BLaER1 treated with 17β-estradiol and CSF1 and Interleukin-3, amounts not matched to agents 10 nM and 100 nM (cell line): ENCODE results near the gene FASTKD2.

Source experiments
- H3K27ac ChIP-seq, 11 experiments: shearing (Covaris generic); formaldehyde crosslinking; 2 replicates each; pipeline ENCODE4 v1.8.1; 2022
- H3K27me3 ChIP-seq, 11 experiments: shearing (Covaris generic); formaldehyde crosslinking; 2 replicates each; pipeline ENCODE4 v1.8.1; 2022
- H3K36me3 ChIP-seq, 11 experiments: shearing (Covaris generic); formaldehyde crosslinking; 2 replicates each; pipeline ENCODE4 v1.8.1; 2022
- H3K4me1 ChIP-seq, 10 experiments: shearing (Covaris generic); formaldehyde crosslinking; 2 replicates each; pipeline ENCODE4 v1.8.1; 2022
- H3K4me2 ChIP-seq, 11 experiments: shearing (Covaris generic); formaldehyde crosslinking; 2 replicates each; pipeline ENCODE4 v1.8.1; 2022
- H3K4me3 ChIP-seq, 10 experiments: shearing (Covaris generic); formaldehyde crosslinking; 2 replicates each; pipeline ENCODE4 v1.8.1; 2022
- H3K9ac ChIP-seq, 11 experiments: shearing (Covaris generic); formaldehyde crosslinking; 2 replicates each; pipeline ENCODE4 v1.8.1; 2022
- H3K9me3 ChIP-seq, 11 experiments: shearing (Covaris generic); formaldehyde crosslinking; replicated peaks in 1 of 11; 2 replicates each; pipeline ENCODE4 v1.8.1; 2022
- H4K20me1 ChIP-seq, 11 experiments: shearing (Covaris generic); formaldehyde crosslinking; 2 replicates each; pipeline ENCODE4 v1.8.1; 2022
- Cebpa-rat ChIP-seq, 11 experiments: shearing (Covaris generic); IDR thresholded peaks; 2 replicates each; pipeline ENCODE4 v1.8.1; 2022

FASTKD2 gene

DNA sequence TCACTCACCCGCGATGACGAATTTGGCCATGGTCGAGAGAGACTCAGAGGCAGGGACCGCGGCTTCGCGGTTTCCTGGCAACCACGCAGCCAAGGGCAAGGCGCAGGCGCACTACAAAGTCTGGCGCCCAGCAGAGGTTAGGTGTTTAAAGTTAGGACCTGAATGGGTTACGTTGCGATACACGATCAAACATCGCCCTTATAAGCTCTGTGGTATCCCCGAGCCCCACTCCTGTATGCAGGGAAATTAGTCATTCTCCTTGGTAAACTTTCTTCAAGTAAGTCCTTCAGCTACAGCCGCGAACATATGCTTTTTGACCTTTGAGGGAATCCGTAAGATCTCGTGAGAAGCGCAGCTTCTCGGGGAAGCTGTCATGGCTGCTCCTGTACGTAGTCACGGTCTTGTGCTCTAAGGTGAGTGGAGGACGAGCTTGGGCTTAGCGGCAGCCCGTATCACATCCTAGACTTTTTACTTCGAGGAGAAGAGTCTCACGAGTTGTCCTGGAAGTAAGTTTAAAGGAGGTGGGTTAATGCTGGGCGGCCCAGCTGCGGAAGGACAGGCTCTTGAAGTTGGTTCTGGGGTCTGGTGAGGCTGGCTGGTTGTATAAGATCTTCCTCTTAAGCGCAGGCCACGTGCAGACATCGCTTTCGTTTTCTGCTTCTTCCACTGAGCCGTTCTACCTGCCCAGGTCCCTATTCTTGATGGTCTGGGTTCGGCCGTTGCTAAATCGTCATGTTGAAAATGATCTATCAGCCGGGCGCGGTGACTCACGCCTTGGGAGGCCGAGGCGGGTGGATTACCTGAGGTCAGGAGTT is at the start of gene FASTKD2, which contains the start of gene MDH1B:
Gene FASTKD2, plus strand, starts transcription at position 365 of the 815 bp plus-strand sequence. CDS start 1,088 bp downstream, outside the sequence.
Gene MDH1B, minus strand, starts transcription at position 87 of the 815 bp plus-strand sequence. Its CDS starts 57 bp downstream, at position 30.
- Histone ChIP-seq H3K27ac (peak within 1 kb of the TSS; percentile 84 to 94 (median 90)), H3K4me2 (peak within 1 kb of the TSS; percentile 74 to 89 (median 83)), H3K36me3 (peaks cover 26 to 41% (median 36%) of the 10 kb centered on the region in 11 experiments; a peak in 20 of 22 replicates), H3K4me1 (peaks cover 17 to 42% (median 33%) of the 10 kb centered on the region in 10 experiments), H3K4me3 (peak within 1 kb of the TSS; percentile 68 to 94 (median 80)), H4K20me1 (peaks cover 0 to 24% (median 6%) of the 10 kb centered on the region in 11 experiments; a peak in 6 of 22 replicates), H3K9me3 (no peaks in the 10 kb centered on the region), H3K27me3 (no peaks in the 10 kb centered on the region), H3K9ac (peak within 1 kb of the TSS; percentile 81 to 94 (median 91))
- TF ChIP-seq Cebpa-rat (IDR thresholded peaks at IDR 0.05): no peak

DNA sequence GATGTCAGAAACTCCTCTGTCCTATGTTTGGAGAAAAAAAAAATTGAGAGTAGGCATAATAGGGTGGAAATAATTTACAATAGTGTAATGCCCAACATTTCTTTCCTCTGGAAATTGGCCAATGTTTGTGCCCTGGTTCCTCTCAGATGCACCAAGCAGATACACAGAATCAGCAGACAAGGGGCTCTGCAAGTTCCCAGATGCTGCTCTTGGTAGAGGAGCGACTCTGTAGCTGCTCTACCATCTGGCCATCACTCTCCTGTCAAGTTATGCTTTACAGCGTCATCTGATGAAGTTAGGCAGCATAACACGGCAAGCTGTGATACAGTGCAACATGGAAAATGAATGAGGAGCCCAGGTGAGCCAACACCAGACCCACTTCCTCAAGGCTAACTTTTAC is 48.8 kb upstream of the FASTKD2 start:
- Histone ChIP-seq H3K4me2 (no peak overlapping the region), H3K4me1 (peaks cover 0 to 6% (median 0%) of the 10 kb centered on the region in 10 experiments; a peak in 1 of 20 replicates), H3K36me3 (no peaks in the 10 kb centered on the region), H3K9ac (no peak overlapping the region), H3K4me3 (no peak overlapping the region), H3K27me3 (no peaks in the 10 kb centered on the region), H4K20me1 (no peaks in the 10 kb centered on the region), H3K27ac (no peak overlapping the region), H3K9me3 (peaks cover 0 to 5% (median 0%) of the 10 kb centered on the region in 11 experiments; a peak in 1 of 22 replicates)
- no peak for TF ChIP-seq Cebpa-rat (IDR thresholded peaks at IDR 0.05)

DNA sequence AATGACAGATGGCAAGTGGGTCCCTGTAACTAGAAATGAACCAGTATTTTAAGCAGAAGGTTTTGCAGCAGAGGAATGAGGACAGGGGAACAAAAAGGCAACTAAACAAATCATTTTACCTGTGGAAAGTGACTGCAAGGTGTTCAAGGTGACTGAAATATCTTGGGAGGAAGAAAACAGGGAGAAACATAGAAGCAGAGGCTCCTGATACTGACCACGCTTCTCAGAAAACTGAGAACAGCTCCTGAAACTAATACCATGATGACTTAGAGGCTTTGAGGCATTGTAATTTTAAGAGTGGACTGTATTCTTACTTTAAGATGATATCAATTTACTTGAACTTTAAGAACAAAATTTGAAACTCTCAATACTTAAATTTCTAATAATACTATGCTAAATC is 47.1 kb upstream of the FASTKD2 start, which contains the start of gene DYTN:
Gene DYTN, minus strand, starts transcription at position 101 of the 400 bp plus-strand sequence. CDS start 117 bp downstream, outside the sequence.
- H4K20me1 ChIP-seq: no peaks in the 10 kb centered on the region
- H3K4me3 ChIP-seq: no peak within 1 kb of the TSS
- no peak within 1 kb of the TSS for H3K27ac ChIP-seq
- H3K4me1 ChIP-seq: peaks cover 0 to 4% (median 0%) of the 10 kb centered on the region in 10 experiments; a peak in 1 of 20 replicates
- H3K36me3 ChIP-seq: no peaks in the 10 kb centered on the region
- peaks cover 0 to 9% (median 4%) of the 10 kb centered on the region in 11 experiments; a peak in 6 of 22 replicates for H3K9me3 ChIP-seq
- no peak within 1 kb of the TSS for H3K4me2 ChIP-seq
- no peak within 1 kb of the TSS for H3K9ac ChIP-seq
- no peak for TF ChIP-seq Cebpa-rat (IDR thresholded peaks at IDR 0.05)
- H3K27me3 ChIP-seq: no peaks in the 10 kb centered on the region

DNA sequence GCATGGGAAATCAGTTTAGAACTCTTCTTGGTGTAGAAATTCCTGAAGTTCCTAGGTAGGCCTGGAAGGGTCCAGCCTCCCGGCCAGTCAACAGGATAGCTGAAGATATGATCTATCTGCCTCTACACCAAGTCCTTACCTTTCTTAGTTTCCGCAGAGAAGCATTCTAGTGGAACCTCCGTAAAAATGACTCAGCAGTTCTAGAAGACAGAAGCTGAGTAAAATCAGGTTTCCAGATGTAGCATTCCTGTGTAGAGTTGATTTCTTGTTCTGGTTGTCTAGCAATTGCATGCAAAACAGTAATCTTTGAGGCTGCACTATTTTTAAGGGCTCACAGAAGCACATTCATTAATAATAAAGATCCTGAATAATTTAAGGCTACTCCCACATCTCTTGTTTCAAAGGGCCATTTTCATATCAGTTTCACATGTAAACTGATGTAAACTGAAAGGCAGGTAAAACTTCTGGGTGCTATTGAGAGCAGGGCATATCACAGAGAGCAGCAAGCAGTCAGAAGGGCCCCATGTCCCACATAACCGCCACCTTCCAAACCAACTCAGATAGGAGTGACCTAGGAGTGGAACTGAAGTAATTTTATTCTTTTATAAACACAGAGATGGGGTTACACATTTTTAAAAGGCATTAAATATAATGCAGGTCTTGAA is 44.0 kb upstream of the FASTKD2 start:
- no peaks in the 10 kb centered on the region for H3K36me3 ChIP-seq
- H3K4me1 ChIP-seq: no peaks in the 10 kb centered on the region
- TF ChIP-seq Cebpa-rat (IDR thresholded peaks at IDR 0.05): no peak
- H3K9me3 ChIP-seq: peaks cover 0 to 9% (median 4%) of the 10 kb centered on the region in 11 experiments; a peak in 6 of 22 replicates
- no peak overlapping the region for H3K4me2 ChIP-seq
- H4K20me1 ChIP-seq: no peaks in the 10 kb centered on the region
- no peaks in the 10 kb centered on the region for H3K27me3 ChIP-seq
- H3K4me3 ChIP-seq: no peak overlapping the region
- no peak overlapping the region for H3K9ac ChIP-seq
- H3K27ac ChIP-seq: no peak overlapping the region

DNA sequence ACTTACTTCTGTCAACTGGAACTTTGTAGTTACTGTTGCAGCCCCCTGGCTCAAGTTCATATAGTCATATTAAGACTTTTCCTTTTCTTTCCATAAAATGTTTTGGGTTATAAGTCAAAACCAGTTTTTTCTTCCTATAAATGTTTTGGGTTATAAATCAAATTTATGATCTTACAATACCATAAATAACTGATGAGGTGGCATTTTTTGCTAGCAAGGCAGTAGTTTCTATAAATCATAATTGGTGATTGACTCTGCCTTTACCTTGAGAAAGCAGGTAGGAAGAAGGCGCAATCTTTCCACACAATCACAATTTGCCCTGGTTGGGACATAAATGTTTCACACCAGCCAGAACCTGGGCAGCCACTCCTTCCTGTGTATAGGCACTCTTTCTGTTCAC is 42.1 kb upstream of the FASTKD2 start:
- no peak for TF ChIP-seq Cebpa-rat (IDR thresholded peaks at IDR 0.05)
- H3K9ac ChIP-seq: no peak overlapping the region

DNA sequence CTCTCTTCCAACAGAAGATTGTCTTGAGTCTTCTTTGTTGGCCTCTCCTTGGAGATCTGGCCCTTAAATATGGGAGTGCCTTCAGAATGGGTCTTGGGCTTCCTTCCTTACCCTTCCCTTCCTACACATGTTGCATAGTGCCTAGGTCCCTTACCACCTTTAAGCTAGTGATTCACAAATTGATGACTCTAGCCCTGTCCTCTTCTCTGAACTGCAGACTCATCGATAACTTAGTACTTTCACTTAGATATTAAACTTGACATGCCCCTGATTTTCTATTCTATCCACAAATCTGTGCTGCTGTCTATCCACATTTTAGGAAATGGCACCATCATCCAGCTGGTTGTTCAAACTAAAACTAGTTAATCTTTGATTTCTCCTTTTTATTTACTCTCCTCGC is 38.1 kb upstream of the FASTKD2 start:
- H3K4me3 ChIP-seq: no peak overlapping the region
- TF ChIP-seq Cebpa-rat (IDR thresholded peaks at IDR 0.05): no peak
- H3K9ac ChIP-seq: no peak overlapping the region
- H3K36me3 ChIP-seq: no peaks in the 10 kb centered on the region
- peaks cover 0 to 7% (median 0%) of the 10 kb centered on the region in 10 experiments; a peak in 1 of 20 replicates for H3K4me1 ChIP-seq
- no peaks in the 10 kb centered on the region for H3K27me3 ChIP-seq
- H3K9me3 ChIP-seq: peaks cover 0 to 2% (median 0%) of the 10 kb centered on the region in 11 experiments; a peak in 4 of 22 replicates
- H3K4me2 ChIP-seq: no peak overlapping the region
- no peak overlapping the region for H3K27ac ChIP-seq
- no peaks in the 10 kb centered on the region for H4K20me1 ChIP-seq

More for the DNA sequence above, 42.1 kb upstream of the FASTKD2 start:
- no peaks in the 10 kb centered on the region for H4K20me1 ChIP-seq
- peaks cover 0 to 9% (median 4%) of the 10 kb centered on the region in 11 experiments; a peak in 6 of 22 replicates for H3K9me3 ChIP-seq
- H3K4me2 ChIP-seq: no peak overlapping the region
- H3K4me1 ChIP-seq: no peaks in the 10 kb centered on the region; a peak in 1 of 20 replicates
- H3K27ac ChIP-seq: no peak overlapping the region
- H3K27me3 ChIP-seq: no peaks in the 10 kb centered on the region
- H3K36me3 ChIP-seq: no peaks in the 10 kb centered on the region
- H3K4me3 ChIP-seq: no peak overlapping the region

DNA sequence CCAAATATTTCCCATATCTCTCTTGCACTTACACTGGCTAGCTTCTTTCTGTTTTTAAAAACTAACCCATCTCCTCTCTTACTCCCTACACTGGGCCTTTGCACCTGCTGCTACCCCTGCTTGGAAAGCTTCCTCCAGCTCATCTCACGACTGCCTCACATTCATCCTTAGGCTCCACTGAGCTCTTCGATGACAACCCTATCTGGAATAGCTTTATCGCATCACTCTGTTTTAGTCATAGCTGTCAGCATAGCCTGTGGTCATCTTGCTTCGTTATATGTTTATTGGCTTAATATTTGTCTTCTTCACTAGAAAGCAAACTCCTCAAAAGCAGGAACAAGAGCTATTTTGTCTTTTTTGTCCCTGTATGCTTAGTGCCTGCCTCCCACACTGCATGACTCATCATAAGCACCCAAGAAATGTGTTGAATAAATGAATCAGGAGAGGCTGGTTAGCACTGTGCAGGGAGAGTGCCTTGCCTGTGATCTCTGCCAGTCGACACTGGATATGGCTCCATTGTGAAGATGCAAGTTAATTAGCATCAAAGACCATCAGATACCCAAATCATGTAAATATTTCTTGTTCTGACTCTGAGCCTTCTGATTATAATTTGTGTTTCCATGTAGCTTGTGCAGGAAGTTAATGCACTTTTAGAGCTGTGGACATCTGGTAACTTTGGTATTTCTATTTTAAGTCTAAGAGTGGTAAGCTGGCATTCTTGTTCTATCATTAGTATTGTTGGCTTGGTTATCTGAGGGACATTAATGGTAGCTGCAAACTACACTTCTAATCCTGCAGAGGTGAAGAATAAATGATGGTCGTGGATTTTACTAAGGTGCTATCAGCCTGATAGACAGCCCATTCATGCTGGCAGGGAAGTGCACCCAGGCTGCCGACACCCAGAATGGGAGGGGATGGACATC is 36.9 kb upstream of the FASTKD2 start:
- no peaks in the 10 kb centered on the region for H4K20me1 ChIP-seq
- no peak overlapping the region for H3K9ac ChIP-seq
- H3K9me3 ChIP-seq: no peaks in the 10 kb centered on the region
- H3K36me3 ChIP-seq: no peaks in the 10 kb centered on the region
- H3K27ac ChIP-seq: no peak overlapping the region
- H3K4me3 ChIP-seq: no peak overlapping the region
- H3K4me2 ChIP-seq: peak overlapping the region in 1 of 11 experiments; percentile 15; a peak in 1 of 22 replicates
- peaks cover 0 to 7% (median 0%) of the 10 kb centered on the region in 10 experiments; a peak in 1 of 20 replicates for H3K4me1 ChIP-seq
- TF ChIP-seq Cebpa-rat (IDR thresholded peaks at IDR 0.05): no peak
- no peaks in the 10 kb centered on the region for H3K27me3 ChIP-seq

DNA sequence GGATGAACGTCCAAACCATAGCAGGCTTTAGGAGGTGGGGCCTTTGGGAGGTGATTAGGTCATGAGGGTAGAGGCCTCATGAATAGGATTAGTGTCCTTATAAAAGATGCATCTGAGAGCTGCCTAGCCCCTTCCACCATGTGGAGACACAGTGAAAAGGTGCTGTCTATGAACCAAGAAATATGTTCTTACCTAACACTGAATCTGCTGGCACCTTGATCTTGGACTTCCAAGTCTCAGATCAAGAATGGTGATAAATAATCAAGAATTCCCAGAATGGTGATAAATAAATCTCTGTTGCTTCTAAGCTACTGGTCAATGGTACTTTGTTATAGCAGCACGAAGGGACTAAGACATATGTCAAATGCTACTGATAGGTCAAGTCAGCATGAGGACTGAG is 32.1 kb upstream of the FASTKD2 start:
- Histone ChIP-seq H3K9ac (no peak overlapping the region), H3K36me3 (no peaks in the 10 kb centered on the region), H3K27ac (no peak overlapping the region), H3K27me3 (no peaks in the 10 kb centered on the region), H3K4me2 (no peak overlapping the region), H3K4me1 (peaks cover 0 to 7% (median 0%) of the 10 kb centered on the region in 10 experiments; a peak in 1 of 20 replicates), H4K20me1 (no peaks in the 10 kb centered on the region), H3K4me3 (no peak overlapping the region), H3K9me3 (no peaks in the 10 kb centered on the region)
- no peak for TF ChIP-seq Cebpa-rat (IDR thresholded peaks at IDR 0.05)
